Fibroblast of villous mesenchyme (primary cell): ENCODE data around the gene CEP55. TPM values are rescaled to one million over a fixed set of nuclear protein-coding genes. Genes with fewer than 3 reads are reported as not detected.

ENCODE experiments used
- DNase-seq: peaks from one replicate; pipeline ENCODE4 v3.0.0-alpha.2; 2010; ENCODE audit warnings: low read depth
- H3K4me3 ChIP-seq: 2 replicates; pipeline ENCODE4 v1.5.1; 2011; ENCODE audit warnings: low read depth, mild to moderate bottlenecking, low read length
- total RNA-seq: library from RNA; depleted of rRNA; stranded (reverse); fragments of >200 nt; gene quantifications from 2 replicates; pipeline ENCODE4 v1.2.3, GENCODE V29; 2012
- TF ChIP-seq, protein P1 (sequence below): IDR thresholded peaks from 2 replicates; pipeline ENCODE4 v1.5.1; 2012; ENCODE audit warnings: low read depth, mild to moderate bottlenecking, low read length; ENCODE audit not compliant: insufficient read depth

CEP55 gene
- total RNA-seq, 1 donor, result 35.0 TPM

DNA sequence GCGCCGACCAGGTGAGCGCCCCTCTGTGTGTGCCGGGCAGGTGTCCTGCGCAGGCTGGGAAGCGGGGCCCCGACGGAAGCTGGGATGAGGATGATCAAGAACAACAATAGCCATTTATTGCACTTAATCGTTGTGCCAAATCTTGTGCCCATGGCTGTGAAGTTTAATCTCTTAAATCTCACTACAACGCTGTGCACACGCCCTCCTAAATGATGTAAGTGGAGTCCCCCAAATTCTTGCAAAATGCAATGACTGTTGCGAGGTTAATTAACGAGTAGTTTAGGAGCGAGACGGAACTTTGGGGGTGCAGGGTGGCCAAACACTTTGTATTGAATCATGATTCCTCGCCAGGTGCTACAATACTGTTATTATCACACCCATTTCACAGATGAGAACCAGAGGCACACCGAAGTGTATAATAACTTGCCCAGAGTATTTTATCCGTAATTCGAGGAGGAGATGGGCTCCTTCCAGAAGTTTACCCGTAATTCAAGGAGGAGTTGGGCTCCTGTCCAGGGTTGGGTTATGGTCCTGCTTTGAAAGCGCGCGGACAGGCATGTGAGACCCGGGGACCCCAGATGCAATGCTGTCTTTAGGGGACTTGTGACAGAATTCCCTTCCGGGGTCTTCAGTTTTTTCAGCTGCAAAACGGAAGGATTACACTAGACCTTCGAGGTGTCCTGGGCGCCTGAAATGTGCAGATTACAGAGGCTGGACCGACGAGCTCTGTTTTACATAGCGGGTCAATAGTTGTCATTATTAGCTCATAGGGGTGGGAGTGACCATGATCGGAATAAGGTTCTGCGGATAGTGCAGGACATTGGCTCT is 71.1 kb downstream of the CEP55 start:
- no peak for DNase-seq
- TF ChIP-seq, protein P1, sequence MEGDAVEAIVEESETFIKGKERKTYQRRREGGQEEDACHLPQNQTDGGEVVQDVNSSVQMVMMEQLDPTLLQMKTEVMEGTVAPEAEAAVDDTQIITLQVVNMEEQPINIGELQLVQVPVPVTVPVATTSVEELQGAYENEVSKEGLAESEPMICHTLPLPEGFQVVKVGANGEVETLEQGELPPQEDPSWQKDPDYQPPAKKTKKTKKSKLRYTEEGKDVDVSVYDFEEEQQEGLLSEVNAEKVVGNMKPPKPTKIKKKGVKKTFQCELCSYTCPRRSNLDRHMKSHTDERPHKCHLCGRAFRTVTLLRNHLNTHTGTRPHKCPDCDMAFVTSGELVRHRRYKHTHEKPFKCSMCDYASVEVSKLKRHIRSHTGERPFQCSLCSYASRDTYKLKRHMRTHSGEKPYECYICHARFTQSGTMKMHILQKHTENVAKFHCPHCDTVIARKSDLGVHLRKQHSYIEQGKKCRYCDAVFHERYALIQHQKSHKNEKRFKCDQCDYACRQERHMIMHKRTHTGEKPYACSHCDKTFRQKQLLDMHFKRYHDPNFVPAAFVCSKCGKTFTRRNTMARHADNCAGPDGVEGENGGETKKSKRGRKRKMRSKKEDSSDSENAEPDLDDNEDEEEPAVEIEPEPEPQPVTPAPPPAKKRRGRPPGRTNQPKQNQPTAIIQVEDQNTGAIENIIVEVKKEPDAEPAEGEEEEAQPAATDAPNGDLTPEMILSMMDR, result no peak
- no peak overlapping the region for H3K4me3 ChIP-seq

DNA sequence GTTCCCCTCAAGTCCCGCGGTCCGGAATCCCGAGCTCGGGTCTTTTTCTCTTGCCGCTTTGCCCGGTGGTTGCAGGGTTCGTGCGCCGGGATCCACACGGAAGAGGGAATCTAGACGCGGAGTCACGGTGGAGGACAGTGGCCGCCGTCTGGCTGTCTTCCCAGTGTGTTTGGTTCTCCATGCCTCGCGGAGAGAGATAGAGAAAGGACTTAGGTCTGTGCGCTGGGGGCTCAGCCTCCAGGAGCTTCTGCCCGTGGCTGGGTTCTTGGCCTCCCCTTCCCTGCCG is 71.6 kb downstream of the CEP55 start:
- no peak overlapping the region for H3K4me3 ChIP-seq
- DNase-seq, result no peak
- TF ChIP-seq, protein P1, result no peak

- no peak overlapping the region for H3K4me3 ChIP-seq
- DNase-seq, result no peak
- TF ChIP-seq, protein P1, result no peak
Observed at GRCh38 chr10:93570383-93570782, 74.0 kb downstream of the CEP55 start.

DNA sequence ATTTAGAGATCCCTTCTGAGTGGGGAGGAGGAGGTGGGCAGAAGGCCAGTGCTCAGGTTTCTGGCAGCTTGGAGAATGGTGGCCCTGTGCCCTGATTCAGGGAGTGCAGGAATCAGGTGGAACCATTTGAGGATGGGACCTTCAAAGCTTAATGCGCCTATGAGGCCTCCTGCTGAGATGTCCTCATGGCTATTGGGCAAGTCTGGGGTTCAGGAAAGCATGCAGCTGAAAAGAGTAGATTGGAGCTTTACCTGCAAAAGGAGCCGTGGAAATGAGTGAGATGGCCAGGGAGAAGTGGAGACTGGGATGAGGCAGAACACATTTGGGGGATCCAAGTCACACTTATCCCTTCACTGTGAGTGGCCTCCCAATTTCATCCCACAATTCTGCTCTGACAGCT is 76.2 kb downstream of the CEP55 start:
- no peak for DNase-seq
- TF ChIP-seq, protein P1, result no peak
- no peak overlapping the region for H3K4me3 ChIP-seq

- TF ChIP-seq, protein P1, result no peak
- DNase-seq, result no peak
Observed at GRCh38 chr10:93573051-93573909, 76.9 kb downstream of the CEP55 start.

GRCh38 chr10:93573924-93574323 is 77.5 kb downstream of the CEP55 start:
- H3K4me3 ChIP-seq, result no peak overlapping the region
- TF ChIP-seq, protein P1, result no peak
- DNase-seq, result no peak

More at GRCh38 chr10:93573051-93573909, 76.9 kb downstream of the CEP55 start:
- no peak overlapping the region for H3K4me3 ChIP-seq
